HFFc6 (cell line): Measurements from ENCODE around the gene HNRNPA1. TPM values are rescaled to one million over a fixed set of nuclear protein-coding genes. Genes with fewer than 3 reads are reported as not detected.

ENCODE experiments used
- DNase-seq: peaks from one replicate; pipeline ENCODE4 v3.0.0-alpha.2; 2018
- H3K27ac Mint-ChIP-seq: 2 replicates; pipeline ENCODE4 v1.8.0; 2020; ENCODE audit warnings: mild to moderate bottlenecking, mixed read lengths
- H3K27me3 Mint-ChIP-seq: 2 replicates; pipeline ENCODE4 v1.8.0; 2021; ENCODE audit warnings: mild to moderate bottlenecking, moderate library complexity, mixed read lengths; ENCODE audit not compliant: insufficient read depth
- H3K36me3 Mint-ChIP-seq: 2 replicates; pipeline ENCODE4 v1.8.0; 2021; ENCODE audit warnings: low read depth, mixed read lengths
- H3K4me1 Mint-ChIP-seq: 2 replicates; pipeline ENCODE4 v1.8.0; 2020; ENCODE audit warnings: low read depth, mixed read lengths
- H3K4me3 Mint-ChIP-seq: 2 replicates; pipeline ENCODE4 v1.8.0; 2020; ENCODE audit warnings: mild to moderate bottlenecking, moderate library complexity, mixed read lengths
- H3K9me3 Mint-ChIP-seq: 2 replicates; pipeline ENCODE4 v1.8.0; 2020; ENCODE audit warnings: mild to moderate bottlenecking, mixed read lengths
- CTCF ChIP-seq: fragments of 200-600 bp; sonication (generic); IDR thresholded peaks from 2 replicates; pipeline ENCODE4 v1.5.0; 2021; ENCODE audit warnings: antibody characterized with exemption, mild to moderate bottlenecking
- total RNA-seq, 6 experiments: library from RNA; stranded (reverse); fragmentation: NEBNext Ultra II Directional; extraction: Animal tissue kit (Norgen Biotek cat#: 25700); gene quantifications; 2 replicates in 1 of 6; 3 replicates in 5 of 6; pipeline ENCODE4 v1.2.3, GENCODE V29; 2021

HNRNPA1 gene
- total RNA-seq, 6 experiments from 2014 or later, result 768 to 1,141 (median 1,018) TPM

GRCh38 chr12:54240971-54241588, 39.4 kb upstream of the HNRNPA1 start:
- no peaks in the 10 kb centered on the region for H3K9me3 Mint-ChIP-seq
- no peak overlapping the region for H3K4me3 Mint-ChIP-seq
- H3K27me3 Mint-ChIP-seq, result no peaks in the 10 kb centered on the region
- DNase-seq, result no peak
- no peaks in the 10 kb centered on the region for H3K4me1 Mint-ChIP-seq
- no peak for TF ChIP-seq CTCF
- peaks cover 18% of the 10 kb centered on the region for H3K36me3 Mint-ChIP-seq
- no peak overlapping the region; the same call in 1 of the 2 replicates for H3K27ac Mint-ChIP-seq

GRCh38 chr12:54246011-54246641, 34.4 kb upstream of the HNRNPA1 start:
- Mint-ChIP-seq H3K36me3 (peaks cover 19% of the 10 kb centered on the region), H3K4me3 (no peak overlapping the region), H3K27ac (no peak overlapping the region), H3K27me3 (peaks cover 2% of the 10 kb centered on the region; the same call in 1 of the 2 replicates), H3K4me1 (no peaks in the 10 kb centered on the region), H3K9me3 (no peaks in the 10 kb centered on the region)
- DNase-seq, result no peak
- TF ChIP-seq CTCF, result no peak

- Mint-ChIP-seq H3K4me3 (no peak overlapping the region), H3K9me3 (no peaks in the 10 kb centered on the region), H3K4me1 (peaks cover 17% of the 10 kb centered on the region; the same call in 1 of the 2 replicates), H3K36me3 (peaks cover 21% of the 10 kb centered on the region), H3K27me3 (peaks cover 2% of the 10 kb centered on the region; the same call in 1 of the 2 replicates), H3K27ac (no peak overlapping the region; the same call in 1 of the 2 replicates)
- no peak for DNase-seq
- TF ChIP-seq CTCF, result no peak
These were observed 31.0 kb upstream of the HNRNPA1 start for GRCh38 chr12:54249489-54249888.

GRCh38 chr12:54251667-54252284, 28.8 kb upstream of the HNRNPA1 start:
- Mint-ChIP-seq H3K27me3 (peaks cover 2% of the 10 kb centered on the region; the same call in 1 of the 2 replicates), H3K27ac (0 out of 2 replicates have a peak overlapping the region, but pooled peaks have one; percentile 36), H3K4me3 (no peak overlapping the region), H3K9me3 (no peaks in the 10 kb centered on the region), H3K4me1 (peaks cover 17% of the 10 kb centered on the region; the same call in 1 of the 2 replicates), H3K36me3 (peaks cover 25% of the 10 kb centered on the region)
- DNase-seq, result peak; percentile 39
- TF ChIP-seq CTCF, result peak; percentile 88

- Mint-ChIP-seq H3K27me3 (peaks cover 2% of the 10 kb centered on the region; the same call in 1 of the 2 replicates), H3K4me1 (peaks cover 32% of the 10 kb centered on the region), H3K36me3 (peaks cover 28% of the 10 kb centered on the region), H3K27ac (no peak overlapping the region), H3K9me3 (no peaks in the 10 kb centered on the region), H3K4me3 (no peak overlapping the region)
- no peak for DNase-seq
- no peak for TF ChIP-seq CTCF
These were observed 27.3 kb upstream of the HNRNPA1 start for GRCh38 chr12:54253240-54253639.
